B cell (primary cell): ENCODE data around the gene SAPCD2. TPM values are rescaled to one million over a fixed set of nuclear protein-coding genes. Genes with fewer than 3 reads are reported as not detected.

Experiments used
- ATAC-seq: fragments of 200-7000 bp; cut with Tn5 transposase; one replicate; pipeline ENCODE4 v1.10.0; 2021; ENCODE audit warnings: low read depth, mild to moderate bottlenecking, moderate number of reproducible peaks, moderate library complexity
- CTCF ChIA-PET: fragments of 350-600 bp; sonication (Branson Sonifier 250); formaldehyde crosslinking; loops from one replicate; lab custom pipeline; 2021; ENCODE audit warnings: antibody characterized with exemption, inconsistent platforms; lab: Charles Lee
- POLR2A ChIA-PET: fragments of 350-600 bp; sonication (Branson Sonifier 250); formaldehyde crosslinking; loops from one replicate; lab custom pipeline; 2021; ENCODE audit warnings: antibody characterized with exemption; lab: Charles Lee
- DNase-seq: peaks from one replicate; pipeline ENCODE4 v3.0.0; 2013
- H2AFZ ChIP-seq: 2 replicates; pipeline ENCODE4 v1.6.1; 2012; ENCODE audit warnings: mild to moderate bottlenecking, low read depth, low read length; ENCODE audit not compliant: insufficient read depth, poor library complexity, severe bottlenecking
- H3K27ac ChIP-seq, 2 donors: 1 replicate in 1 of 2; 2 replicates in 1 of 2; pipeline ENCODE4 v1.5.1; 2012 to 2013; ENCODE audit warnings: low read length in 2 of 2, mild to moderate bottlenecking in 2 of 2, moderate library complexity in 1 of 2
- H3K27me3 ChIP-seq, 4 experiments: fragments of 200-600 bp in 1 of 4; sonication (generic) in 1 of 4; replicated peaks in 1 of 4; 1 replicate in 2 of 4; 2 replicates in 2 of 4; pipeline versions ENCODE4 v1.6.1 to v1.7.0; 2013 to 2016; ENCODE audit warnings: low read length in 3 of 4, mild to moderate bottlenecking in 2 of 4, mixed read lengths in 1 of 4, moderate library complexity in 1 of 4; ENCODE audit not compliant: insufficient read depth in 4 of 4, control insufficient read depth in 3 of 4; ENCODE audit errors: control extremely low read depth in 1 of 4
- H3K36me3 ChIP-seq, 2 experiments: replicated peaks in 1 of 2; 1 replicate in 1 of 2; 2 replicates in 1 of 2; pipeline versions ENCODE4 v1.6.1 to v1.7.1; 2013; ENCODE audit warnings: low read length in 1 of 2; ENCODE audit not compliant: insufficient read depth in 2 of 2, control insufficient read depth in 1 of 2; ENCODE audit errors: control extremely low read depth in 1 of 2, extremely low read depth in 1 of 2
- H3K4me1 ChIP-seq, 2 donors: fragments of 200-600 bp in 1 of 2; sonication (generic) in 1 of 2; 1 replicate in 1 of 2; 2 replicates in 1 of 2; pipeline versions ENCODE4 v1.5.1 to v1.6.1; 2013 to 2017; ENCODE audit warnings: low read length in 2 of 2; ENCODE audit not compliant: control insufficient read depth in 2 of 2, insufficient read depth in 2 of 2
- H3K4me2 ChIP-seq: replicated peaks from 2 replicates; pipeline ENCODE3; 2012; ENCODE audit warnings: mild to moderate bottlenecking, low read depth, low read length; ENCODE audit not compliant: poor library complexity, severe bottlenecking
- H3K4me3 ChIP-seq, 5 experiments: fragments of 200-600 bp in 1 of 5; sonication (generic) in 1 of 5; 1 replicate in 3 of 5; 2 replicates in 2 of 5; pipeline versions ENCODE4 v1.5.1 to v1.7.0; 2011 to 2016; ENCODE audit warnings: low read length in 4 of 5, mild to moderate bottlenecking in 4 of 5, low read depth in 2 of 5, control low read depth in 1 of 5, moderate library complexity in 1 of 5; ENCODE audit not compliant: insufficient read depth in 1 of 5; ENCODE audit errors: control extremely low read depth in 1 of 5, extremely low read depth in 1 of 5
- H3K79me2 ChIP-seq: fragments of 200-600 bp; sonication (generic); one replicate; pipeline ENCODE4 v1.6.0; 2016; ENCODE audit warnings: low read length; ENCODE audit not compliant: control insufficient read depth, insufficient read depth
- H3K9ac ChIP-seq: fragments of 200-600 bp; sonication (generic); 2 replicates; pipeline ENCODE4 v1.6.1; 2017; ENCODE audit warnings: mild to moderate bottlenecking, low read length, moderate library complexity
- H3K9me3 ChIP-seq, 3 donors: one replicate each; pipeline versions ENCODE4 v1.6.1 to v1.7.1; 2013; ENCODE audit warnings: low read length in 2 of 3; ENCODE audit not compliant: control insufficient read depth in 2 of 3, insufficient read depth in 1 of 3; ENCODE audit errors: control extremely low read depth in 1 of 3
- H4K20me1 ChIP-seq: 2 replicates; pipeline ENCODE4 v1.6.0; 2012; ENCODE audit warnings: mild to moderate bottlenecking, low read length; ENCODE audit not compliant: insufficient read depth, control insufficient read depth, poor library complexity, severe bottlenecking
- H3K27ac Mint-ChIP-seq: one replicate; pipeline ENCODE4 v1.8.0; 2021; ENCODE audit warnings: mixed read lengths
- H3K27me3 Mint-ChIP-seq: one replicate; pipeline ENCODE4 v1.8.0; 2021; ENCODE audit warnings: mixed read lengths
- H3K4me1 Mint-ChIP-seq: one replicate; pipeline ENCODE4 v1.8.0; 2021; ENCODE audit warnings: mixed read lengths
- H3K4me3 Mint-ChIP-seq: one replicate; pipeline ENCODE4 v1.8.0; 2021; ENCODE audit warnings: mixed read lengths
- H3K9me3 Mint-ChIP-seq: one replicate; pipeline ENCODE4 v1.8.0; 2022; ENCODE audit warnings: mixed read lengths; ENCODE audit not compliant: insufficient read depth
- CTCF ChIP-seq: fragments of 200-600 bp; IDR thresholded peaks from one replicate; pipeline ENCODE4 v1.8.0; 2022; ENCODE audit warnings: antibody characterized with exemption, mild to moderate bottlenecking
- EZH2 ChIP-seq: IDR thresholded peaks from 2 replicates; pipeline ENCODE4 v1.6.1; 2012; ENCODE audit warnings: borderline replicate concordance, low read depth, mild to moderate bottlenecking, moderate library complexity, low read length; ENCODE audit not compliant: insufficient read depth, poor library complexity, severe bottlenecking
- WGBS: methylation state at CpG from one replicate; pipeline ENCODE4 v1.1.5; 2013; ENCODE audit warnings: missing lambda C conversion rate; ENCODE audit not compliant: insufficient coverage; 5-methylcytosine and 5-hydroxymethylcytosine counted together
- intact Hi-C: fragments of 100-400 bp; cut with micrococcal nuclease; formaldehyde crosslinking; loops from one replicate; pipeline ENCODE4 v1.10.0; 2022
- polyA plus RNA-seq: library from polyadenylated mRNA; depleted of rRNA; stranded (reverse); fragments of >200 nt; gene quantifications from 2 replicates; pipeline ENCODE4 v1.2.3, GENCODE V29; 2012
- total RNA-seq, 2 donors: library from RNA; stranded (reverse); fragments of 120-200 nt in 1 of 2; gene quantifications; 1 replicate in 1 of 2; 2 replicates in 1 of 2; pipeline versions ENCODE4 v1.2.3 to v1.2.4, GENCODE V29; 2013 to 2022

The SAPCD2 gene
- total and polyA plus RNA-seq, 2 donors (not counting 1 experiment from before 2014, with no cell fraction given), result 0.39 to 0.69 TPM

GRCh38 chr9:137111788-137112563 is 41.6 kb upstream of the SAPCD2 start:
- Histone ChIP-seq H3K79me2 (peaks cover 17% of the 10 kb centered on the region), H3K4me3 (no peak overlapping the region), H3K36me3 (peaks cover 0 to 54% of the 10 kb centered on the region in 2 experiments), H2AFZ (no peak overlapping the region), H3K27ac (no peak overlapping the region), H3K4me1 (peaks cover 9 to 18% of the 10 kb centered on the region in 2 donors), H3K4me2 (no peak overlapping the region), H3K9me3 (no peaks in the 10 kb centered on the region), H4K20me1 (peaks cover 17% of the 10 kb centered on the region), H3K9ac (no peak overlapping the region), H3K27me3 (no peaks in the 10 kb centered on the region)
- ATAC-seq, result no peak
- no peaks in the 10 kb centered on the region for H3K27me3 Mint-ChIP-seq
- TF ChIP-seq EZH2 (no peak), CTCF (no peak)
- 93% methylated on average over 32 of the region's 35 CpGs for WGBS
- intact Hi-C loops, result no loop called here
- DNase-seq, result no peak
- ChIA-PET POLR2A (interaction anchor here (0.9 kb wide), 1 partner anchor 27 kb away, joined by 6 read pairs; no protein-coding TSS in a partner anchor), CTCF (no interaction called here)
- H3K4me1 Mint-ChIP-seq, result peaks cover 10% of the 10 kb centered on the region
- no peak overlapping the region for H3K27ac Mint-ChIP-seq
- H3K9me3 Mint-ChIP-seq, result no peaks in the 10 kb centered on the region
- no peak overlapping the region for H3K4me3 Mint-ChIP-seq
